GM21447 (cell line): ENCODE results near the gene OR4K15.
"Not testable (repeated sequence)": the region's sequence is repeated elsewhere in the genome, so short reads cannot be mapped to it uniquely, and the experiment has no call there.

Experiments used
- ATAC-seq: cut with Tn5 transposase; IDR thresholded peaks from one replicate; pipeline ENCODE4 v1.9.1; 2021; ENCODE audit not compliant: unreplicated experiment

Gene OR4K15, protein sequence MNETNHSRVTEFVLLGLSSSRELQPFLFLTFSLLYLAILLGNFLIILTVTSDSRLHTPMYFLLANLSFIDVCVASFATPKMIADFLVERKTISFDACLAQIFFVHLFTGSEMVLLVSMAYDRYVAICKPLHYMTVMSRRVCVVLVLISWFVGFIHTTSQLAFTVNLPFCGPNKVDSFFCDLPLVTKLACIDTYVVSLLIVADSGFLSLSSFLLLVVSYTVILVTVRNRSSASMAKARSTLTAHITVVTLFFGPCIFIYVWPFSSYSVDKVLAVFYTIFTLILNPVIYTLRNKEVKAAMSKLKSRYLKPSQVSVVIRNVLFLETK

DNA sequence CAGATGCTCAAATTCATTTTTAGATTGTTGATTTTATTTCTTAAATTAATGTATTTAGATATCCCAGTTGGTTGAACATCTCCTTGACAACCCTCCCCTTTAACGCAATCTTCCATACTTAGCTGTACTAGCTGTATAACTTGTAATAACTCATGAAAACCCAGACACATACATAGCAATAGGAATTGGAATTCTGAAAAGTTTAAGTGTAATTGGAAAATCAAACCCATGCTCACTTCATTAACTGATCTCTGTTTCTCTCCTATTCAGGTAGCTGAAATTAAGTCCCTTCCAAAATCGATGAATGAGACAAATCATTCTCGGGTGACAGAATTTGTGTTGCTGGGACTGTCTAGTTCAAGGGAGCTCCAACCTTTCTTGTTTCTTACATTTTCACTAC, at the start of gene OR4K15:
Gene OR4K15, plus strand, starts transcription at position 301 of the 400 bp plus-strand sequence. Its CDS starts 0 bp downstream, at position 301.
- ATAC-seq = no peak

DNA sequence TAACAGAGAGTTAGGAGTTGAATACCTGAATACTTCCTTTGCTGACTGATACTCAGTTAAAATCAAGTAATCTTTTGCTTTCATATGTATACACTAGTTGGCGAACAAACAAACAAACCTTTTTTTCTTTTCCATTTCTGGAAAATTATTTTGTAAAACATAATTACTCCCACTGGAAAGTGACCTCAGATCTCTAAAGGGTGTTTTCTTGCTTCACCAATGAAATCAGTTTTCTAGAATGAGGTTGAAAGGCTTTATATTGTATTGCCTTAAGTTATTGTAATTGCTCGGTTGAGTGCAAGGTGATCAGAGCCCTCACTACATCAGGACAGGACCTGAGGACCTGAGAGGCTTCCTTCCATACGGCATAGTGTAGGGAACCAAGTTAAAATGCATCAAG, 44.8 kb upstream of the OR4K15 start, which contains the start of gene OR4K1:
Gene OR4K1, plus strand, starts transcription at position 301 of the 400 bp plus-strand sequence. CDS start 4,750 bp downstream, outside the sequence.
- no peak for ATAC-seq

DNA sequence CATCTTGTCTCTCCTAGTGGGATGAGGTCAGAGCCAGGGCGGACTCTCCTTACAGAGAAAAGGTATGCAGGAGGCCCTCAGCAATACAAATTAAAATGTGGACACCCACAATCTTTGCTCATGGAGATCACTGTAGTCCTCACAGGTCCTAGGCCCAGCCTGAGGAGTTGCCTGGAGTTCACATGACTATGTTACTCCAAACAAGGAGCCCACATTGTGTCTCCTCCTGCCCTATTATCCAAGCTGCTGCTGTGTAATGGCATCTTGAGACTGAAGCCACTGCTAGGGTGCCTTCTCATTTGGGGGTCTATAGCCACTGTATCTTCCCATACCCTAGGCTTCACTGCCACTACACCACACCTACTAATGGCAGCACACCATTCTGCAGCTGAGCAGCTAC, 33.7 kb upstream of the OR4K15 start:
- no peak for ATAC-seq

DNA sequence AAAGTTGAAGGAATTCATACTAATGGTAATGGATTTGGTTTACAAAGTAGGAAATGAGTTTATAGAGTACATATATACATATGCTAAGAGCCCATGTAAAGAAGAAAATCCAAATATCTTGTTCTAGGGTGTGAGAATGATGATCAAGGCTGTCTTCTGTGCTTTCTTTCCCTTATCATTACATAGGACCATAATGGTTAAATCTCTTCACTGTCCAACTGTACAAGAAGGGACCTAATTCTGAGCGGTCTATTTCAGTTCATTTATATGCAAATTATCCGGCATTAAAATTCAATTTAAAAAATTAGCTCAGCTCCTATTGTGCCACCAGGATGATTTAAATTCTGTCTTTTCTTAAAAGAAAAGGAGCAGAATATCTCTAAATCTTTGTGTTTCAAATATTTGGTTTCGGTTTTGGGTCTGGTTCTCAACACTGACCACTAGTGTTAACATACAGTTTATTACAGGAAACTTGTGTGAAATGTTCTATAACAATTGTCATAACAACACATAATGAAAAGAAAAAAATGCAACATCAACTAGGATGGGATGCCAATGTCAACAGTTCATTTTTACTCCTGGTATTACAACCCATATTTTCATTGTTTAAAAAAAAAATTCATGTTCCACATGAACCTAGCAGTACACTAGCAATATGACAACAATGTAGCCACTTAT, 27.8 kb upstream of the OR4K15 start:
- ATAC-seq = no peak

DNA sequence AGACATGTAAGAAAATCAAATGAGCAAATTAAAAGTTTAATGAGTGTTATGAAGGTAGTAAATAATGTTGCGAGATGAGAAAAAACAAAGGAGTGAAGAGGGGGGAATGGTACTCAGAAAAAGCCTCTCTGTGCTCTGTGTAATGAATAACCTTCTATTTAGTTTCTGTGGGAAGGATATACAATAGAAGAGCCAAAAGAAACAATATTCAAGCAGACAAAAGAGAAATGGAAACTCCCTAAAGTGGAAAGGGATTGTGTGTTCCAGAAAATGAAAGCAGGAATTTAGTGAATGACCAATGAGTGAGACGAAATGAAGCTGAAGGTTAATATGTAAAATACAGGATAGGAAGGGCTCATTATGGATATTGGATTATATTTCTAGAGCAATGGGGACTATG, 26.2 kb upstream of the OR4K15 start:
- no peak for ATAC-seq

DNA sequence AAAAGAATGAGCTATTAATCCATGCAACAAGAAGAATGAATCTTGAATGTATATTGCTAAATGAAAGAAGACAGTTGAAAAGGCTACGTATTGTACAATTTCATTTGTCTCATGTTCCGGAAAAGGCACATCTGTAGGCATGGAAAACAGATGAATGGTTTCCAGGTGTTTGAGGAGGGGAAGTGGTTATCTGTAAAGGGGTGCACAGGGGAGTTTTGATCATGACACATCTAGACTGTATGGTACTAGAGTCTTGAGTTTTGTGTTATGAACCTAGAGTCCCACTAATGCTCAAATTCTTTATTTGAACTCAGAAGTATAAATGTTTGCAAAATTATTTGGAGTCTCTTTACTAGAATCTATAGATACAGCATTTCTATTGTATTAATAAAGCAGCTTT, 5.7 kb upstream of the OR4K15 start:
- ATAC-seq = not testable (repeated sequence)

DNA sequence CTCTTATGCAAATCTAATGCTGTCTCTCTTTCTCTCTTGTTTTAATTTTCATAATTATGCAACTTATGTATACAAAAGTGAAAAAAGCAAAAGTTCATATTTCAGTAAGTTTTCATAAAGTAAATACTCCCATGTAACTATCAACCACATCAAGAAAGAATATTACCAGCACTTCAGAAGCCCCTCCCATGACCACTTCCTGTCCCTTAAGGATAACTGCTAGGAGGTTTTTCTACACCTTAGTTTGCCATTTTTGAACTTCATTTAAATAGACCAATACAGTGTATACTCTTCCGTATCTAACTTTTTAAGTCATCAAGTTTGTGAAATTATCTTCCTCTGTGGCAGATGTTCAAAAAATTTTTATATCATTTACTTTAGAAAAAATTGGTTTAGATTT, 547 bp upstream of the OR4K15 start:
- no peak for ATAC-seq

DNA sequence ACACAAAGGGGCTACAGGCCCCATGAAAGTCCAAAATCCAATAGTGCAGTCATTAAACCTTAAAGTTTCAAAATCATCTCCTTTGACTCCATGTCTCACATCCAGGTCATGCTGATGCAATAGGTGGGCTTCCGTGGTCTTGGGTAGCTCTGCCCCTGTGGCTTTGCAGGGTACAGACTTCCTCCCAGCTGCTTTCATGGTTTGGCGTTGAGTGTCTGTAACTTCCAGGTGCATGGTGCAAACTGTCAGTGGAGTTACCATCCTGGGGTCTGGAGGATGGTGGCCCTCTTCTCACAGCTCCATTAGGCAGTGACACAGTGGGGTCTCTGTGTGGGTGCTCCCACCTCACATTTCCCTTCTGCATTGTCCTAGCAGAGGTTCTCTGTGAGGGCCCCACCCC, 18.0 kb downstream of the OR4K15 start:
- no peak for ATAC-seq

DNA sequence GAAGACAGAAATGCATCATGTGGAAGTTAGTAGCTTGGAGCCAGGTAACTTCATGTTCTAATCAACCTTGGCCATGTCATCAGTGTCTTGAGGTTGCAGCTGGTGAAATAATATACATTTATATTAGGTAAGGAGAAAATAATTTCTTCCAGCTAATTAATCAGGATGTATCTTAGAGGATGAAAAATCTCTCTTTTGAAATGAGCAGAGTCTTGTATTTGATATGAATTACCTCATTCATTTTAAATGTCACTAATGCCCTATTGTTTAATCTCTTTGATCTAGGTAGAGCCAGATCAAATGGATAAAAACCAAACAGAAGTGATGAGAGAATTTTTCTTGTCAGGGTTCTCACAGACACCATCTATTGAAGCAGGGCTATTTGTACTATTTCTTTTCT, 26.5 kb downstream of the OR4K15 start, which contains the start of gene OR4Q2:
Gene OR4Q2, plus strand, starts transcription at position 301 of the 400 bp plus-strand sequence.
- no peak for ATAC-seq

DNA sequence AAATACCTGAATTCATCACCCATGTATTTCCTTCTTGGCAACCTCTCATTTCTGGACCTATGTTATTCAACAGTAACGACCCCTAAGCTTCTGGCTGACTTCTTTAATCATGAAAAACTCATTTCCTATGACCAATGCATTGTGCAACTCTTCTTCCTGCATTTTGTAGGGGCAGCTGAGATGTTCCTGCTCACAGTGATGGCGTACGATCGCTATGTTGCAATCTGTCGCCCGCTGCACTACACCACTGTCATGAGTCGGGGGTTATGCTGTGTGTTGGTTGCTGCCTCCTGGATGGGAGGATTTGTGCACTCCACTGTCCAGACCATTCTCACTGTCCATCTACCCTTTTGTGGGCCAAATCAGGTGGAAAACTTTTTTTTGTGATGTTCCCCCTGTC, 26.9 kb downstream of the OR4K15 start:
- ATAC-seq = no peak

DNA sequence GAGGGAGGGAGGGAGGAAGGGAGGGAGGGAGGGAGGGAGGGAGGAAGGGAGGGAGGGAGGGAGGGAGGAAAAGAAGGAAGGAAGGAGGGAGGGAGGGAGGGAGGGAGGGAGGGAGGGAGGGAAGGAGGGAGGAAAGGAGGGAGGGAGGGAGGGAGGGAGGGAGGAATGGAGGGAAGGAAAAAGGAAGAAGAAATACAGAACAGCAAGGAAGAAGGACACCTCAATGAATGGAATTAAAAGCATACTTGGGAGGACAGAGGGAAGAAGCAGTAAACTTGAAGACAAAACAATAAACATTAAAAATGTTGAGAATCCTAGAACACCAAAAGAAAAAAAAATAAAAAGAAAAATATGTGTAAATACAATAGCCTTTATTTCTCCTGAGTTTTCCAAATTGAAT, 32.8 kb downstream of the OR4K15 start:
- no peak for ATAC-seq

DNA sequence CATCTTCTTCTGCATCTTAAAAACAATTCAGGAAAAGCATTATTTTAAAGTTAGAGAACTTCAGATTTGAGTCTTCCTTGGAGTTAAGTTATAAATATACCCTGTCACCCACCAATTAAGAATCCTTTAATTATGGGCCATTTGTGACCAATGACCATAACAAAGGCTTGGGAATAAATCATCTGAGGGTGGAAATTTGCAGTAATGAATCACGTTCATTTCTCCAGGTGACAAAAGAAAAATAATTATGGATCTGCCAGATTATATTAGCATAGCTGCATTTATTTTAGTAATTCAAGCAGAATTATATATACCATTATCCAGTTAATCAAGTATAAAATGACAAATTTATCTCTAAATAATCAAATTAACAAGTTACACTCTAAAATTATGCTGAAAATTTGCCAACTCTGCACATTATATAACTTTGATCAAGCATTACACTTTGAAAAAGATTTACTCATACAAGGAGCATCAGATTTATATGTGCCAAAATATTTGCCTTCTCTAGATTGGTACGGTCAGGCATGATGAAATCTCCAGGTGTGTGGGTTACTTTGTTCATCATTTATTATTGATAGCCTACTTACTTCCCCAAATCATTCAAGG, 44.0 kb downstream of the OR4K15 start, which contains the start of gene OR4K14:
Gene OR4K14, minus strand, starts transcription at position 51 of the 609 bp plus-strand sequence. CDS start 4,114 bp downstream, outside the sequence.
- no peak for ATAC-seq
